ENCODE measurements around the gene CPSF3.

Gene CPSF3

GRCh38 chr2:9460441-9461017 is 37.1 kb downstream of the CPSF3 start:
- CTCF ChIA-PET = no interaction called here
- POLR2A ChIA-PET = no interaction called here
- TF ChIP-seq FOXA1 (IDR thresholded peaks at IDR 0.05) (no peak), CTBP1 (IDR thresholded peaks at IDR 0.05; ENCODE audit: borderline replicate concordance) (no peak), ARNT (IDR thresholded peaks at IDR 0.05) (no peak), SP1 (IDR thresholded peaks at IDR 0.05) (no peak), PKNOX1 (IDR thresholded peaks at IDR 0.05) (no peak), ZNF384 (IDR thresholded peaks at IDR 0.05) (no peak), FOXM1 (IDR thresholded peaks at IDR 0.05; ENCODE audit: borderline replicate concordance) (no peak), SUZ12 (IDR thresholded peaks at IDR 0.05) (no peak), ELF4 (IDR thresholded peaks at IDR 0.05) (no peak)
- no peak for DNase-seq (ENCODE audit: extremely low spot score)

GRCh38 chr2:9461079-9461478 is 37.6 kb downstream of the CPSF3 start:
- CTCF ChIA-PET = no interaction called here
- no peak for DNase-seq (ENCODE audit: extremely low spot score)
- POLR2A ChIA-PET = no interaction called here
- no peak for TF ChIP-seq ELF4 (IDR thresholded peaks at IDR 0.05)
- no peak for TF ChIP-seq ARNT (IDR thresholded peaks at IDR 0.05)
- no peak for TF ChIP-seq NFRKB (IDR thresholded peaks at IDR 0.05)
- TF ChIP-seq SP1 (IDR thresholded peaks at IDR 0.05) = no peak
- no peak for TF ChIP-seq FOXA1 (IDR thresholded peaks at IDR 0.05)
- no peak for TF ChIP-seq FOXK2 (IDR thresholded peaks at IDR 0.05)
- TF ChIP-seq TARDBP (IDR thresholded peaks at IDR 0.05) = no peak
- no peak for TF ChIP-seq CTBP1 (IDR thresholded peaks at IDR 0.05; ENCODE audit: borderline replicate concordance)
- TF ChIP-seq ZNF384 (IDR thresholded peaks at IDR 0.05) = no peak
- no peak for TF ChIP-seq HDGF (IDR thresholded peaks at IDR 0.05; ENCODE audit: borderline replicate concordance)

DNA sequence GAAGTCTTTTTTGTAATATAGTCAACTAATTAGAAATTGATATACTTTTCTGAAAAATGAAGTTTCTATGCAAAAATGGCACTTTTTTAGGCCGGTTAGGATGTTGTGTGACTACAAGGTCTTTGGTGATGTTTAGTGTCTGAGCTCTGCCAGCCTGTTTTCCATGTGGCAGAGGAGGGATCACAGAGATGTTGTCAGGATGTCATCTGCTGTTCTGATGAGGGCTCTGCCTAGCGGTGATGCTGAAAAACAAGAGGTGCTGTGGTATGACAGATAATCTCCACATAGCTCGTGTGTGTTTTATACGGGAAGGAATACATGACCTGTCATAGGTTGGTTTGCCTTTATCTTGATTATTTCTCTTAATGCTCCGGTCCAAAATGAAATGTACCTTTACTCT is 38.9 kb downstream of the CPSF3 start:
- DNase-seq (ENCODE audit: extremely low spot score) = no peak
- CTCF ChIA-PET = no interaction called here
- POLR2A ChIA-PET = no interaction called here
- TF ChIP-seq ELF4 (IDR thresholded peaks at IDR 0.05) = no peak
- no peak for TF ChIP-seq ZNF384 (IDR thresholded peaks at IDR 0.05)
- TF ChIP-seq FOXA1 (IDR thresholded peaks at IDR 0.05) = no peak

GRCh38 chr2:9462886-9463697 is 39.6 kb downstream of the CPSF3 start:
- TF ChIP-seq ZNF384 (IDR thresholded peaks at IDR 0.05) (no peak), FOXK2 (IDR thresholded peaks at IDR 0.05) (no peak), ARNT (IDR thresholded peaks at IDR 0.05) (no peak), NFRKB (IDR thresholded peaks at IDR 0.05) (no peak), LEF1 (IDR thresholded peaks at IDR 0.05; ENCODE audit: borderline replicate concordance) (no peak), FOXA1 (IDR thresholded peaks at IDR 0.05) (no peak), BHLHE40 (IDR thresholded peaks at IDR 0.05; ENCODE audit: borderline replicate concordance) (no peak), CTBP1 (IDR thresholded peaks at IDR 0.05; ENCODE audit: borderline replicate concordance) (no peak), SP1 (IDR thresholded peaks at IDR 0.05) (no peak), FOXM1 (IDR thresholded peaks at IDR 0.05; ENCODE audit: borderline replicate concordance) (no peak), PKNOX1 (IDR thresholded peaks at IDR 0.05) (no peak), HDGF (IDR thresholded peaks at IDR 0.05; ENCODE audit: borderline replicate concordance) (no peak), ELF4 (IDR thresholded peaks at IDR 0.05) (no peak), SUZ12 (IDR thresholded peaks at IDR 0.05) (no peak), L3MBTL2 (conservative IDR thresholded peaks at IDR 0.05) (no peak), TARDBP (IDR thresholded peaks at IDR 0.05) (no peak)
- POLR2A ChIA-PET = no interaction called here
- CTCF ChIA-PET = no interaction called here

GRCh38 chr2:9463698-9464034 is 40.2 kb downstream of the CPSF3 start:
- ChIA-PET CTCF (no interaction called here), POLR2A (no interaction called here)
- no peak for TF ChIP-seq BHLHE40 (IDR thresholded peaks at IDR 0.05; ENCODE audit: borderline replicate concordance)
- TF ChIP-seq SUZ12 (IDR thresholded peaks at IDR 0.05) = no peak
- no peak for TF ChIP-seq L3MBTL2 (conservative IDR thresholded peaks at IDR 0.05)
- TF ChIP-seq SP1 (IDR thresholded peaks at IDR 0.05) = no peak
- TF ChIP-seq FOXK2 (IDR thresholded peaks at IDR 0.05) = no peak
- no peak for TF ChIP-seq ELF4 (IDR thresholded peaks at IDR 0.05)
- no peak for TF ChIP-seq ARNT (IDR thresholded peaks at IDR 0.05)
- TF ChIP-seq FOXA1 (IDR thresholded peaks at IDR 0.05) = no peak
- no peak for TF ChIP-seq LEF1 (IDR thresholded peaks at IDR 0.05; ENCODE audit: borderline replicate concordance)
- no peak for TF ChIP-seq TARDBP (IDR thresholded peaks at IDR 0.05)
- no peak for TF ChIP-seq ZNF384 (IDR thresholded peaks at IDR 0.05)
- TF ChIP-seq HDGF (IDR thresholded peaks at IDR 0.05; ENCODE audit: borderline replicate concordance) = no peak
- no peak for TF ChIP-seq PKNOX1 (IDR thresholded peaks at IDR 0.05)
- TF ChIP-seq FOXM1 (IDR thresholded peaks at IDR 0.05; ENCODE audit: borderline replicate concordance) = no peak
- TF ChIP-seq NFRKB (IDR thresholded peaks at IDR 0.05) = no peak
- no peak for TF ChIP-seq CTBP1 (IDR thresholded peaks at IDR 0.05; ENCODE audit: borderline replicate concordance)
- DNase-seq (ENCODE audit: extremely low spot score) = no peak

More at GRCh38 chr2:9462886-9463697, 39.6 kb downstream of the CPSF3 start:
- no peak for DNase-seq (ENCODE audit: extremely low spot score)

DNA sequence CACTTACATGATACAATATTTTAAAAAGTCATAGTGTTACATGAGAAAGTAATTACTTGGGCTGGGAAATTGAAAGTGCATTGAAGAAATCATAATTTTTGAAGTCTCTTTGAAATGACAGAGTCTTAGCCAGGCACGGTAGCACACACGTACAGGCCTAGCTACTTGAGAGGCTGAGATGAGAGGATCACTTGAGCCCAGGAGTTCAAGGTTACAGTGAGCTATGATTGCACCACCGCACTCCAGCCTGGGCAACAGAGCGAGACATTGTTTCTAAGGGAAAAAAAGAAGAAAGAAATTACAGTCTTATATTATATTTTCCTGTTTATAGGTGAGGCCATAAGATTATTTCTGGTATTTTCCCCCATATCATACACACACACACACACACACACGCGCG is 41.7 kb downstream of the CPSF3 start:
- POLR2A ChIA-PET = no interaction called here
- TF ChIP-seq CTBP1 (IDR thresholded peaks at IDR 0.05; ENCODE audit: borderline replicate concordance) (no peak), PKNOX1 (IDR thresholded peaks at IDR 0.05) (no peak), SUZ12 (IDR thresholded peaks at IDR 0.05) (no peak), BHLHE40 (IDR thresholded peaks at IDR 0.05; ENCODE audit: borderline replicate concordance) (no peak), ARNT (IDR thresholded peaks at IDR 0.05) (no peak), LEF1 (IDR thresholded peaks at IDR 0.05; ENCODE audit: borderline replicate concordance) (no peak)
- no peak for DNase-seq (ENCODE audit: extremely low spot score)
- CTCF ChIA-PET = interaction anchor here (0.8 kb wide), 1 partner anchor 63 kb away, joined by 3 read pairs; no protein-coding TSS in a partner anchor

Measured in HEK293T (cell line).